Measurements from ENCODE around the gene MRTFB. TPM values are rescaled to one million over a fixed set of nuclear protein-coding genes. Genes with fewer than 3 reads are reported as not detected.

The MRTFB gene
- total and polyA plus RNA-seq, 2 experiments from 2014 or later: 13.9 to 22.2 TPM

DNA sequence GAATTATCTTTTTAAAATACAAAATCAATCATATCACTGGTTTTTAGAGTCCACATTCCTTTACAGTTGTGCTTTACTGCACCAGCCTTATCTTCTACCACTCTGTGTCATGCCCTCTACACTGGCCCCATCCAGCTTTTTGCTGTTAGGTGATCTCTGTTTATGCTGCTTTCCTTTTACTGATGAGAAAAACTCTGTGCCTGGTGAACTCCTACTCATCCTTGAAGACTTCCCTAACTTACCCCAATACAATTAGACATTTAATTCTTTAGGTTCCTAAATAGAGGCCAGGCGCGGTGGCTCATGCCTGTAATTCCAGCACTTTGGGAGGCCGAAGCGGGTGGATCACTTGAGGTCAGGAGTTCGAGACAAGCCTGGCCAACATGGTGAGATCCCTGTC is 64.6 kb downstream of the MRTFB start:
- Histone ChIP-seq H3K79me2 (replicated peaks; ENCODE audit: insufficient read depth) (peaks cover 27% of the 10 kb centered on the region; the same call in 1 of the 2 replicates), H3K27ac (ENCODE audit: low read depth) (no peak overlapping the region), H2AFZ (no peak overlapping the region), H3K36me3 (ENCODE audit: insufficient read depth) (no peaks in the 10 kb centered on the region), H3K4me3 (no peak overlapping the region), H4K20me1 (replicated peaks; ENCODE audit: insufficient read depth) (no peaks in the 10 kb centered on the region), H3F3A (replicated peaks; ENCODE audit: low read depth) (no peaks in the 10 kb centered on the region), H3K4me2 (no peak overlapping the region), H3K4me1 (ENCODE audit: insufficient read depth) (no peaks in the 10 kb centered on the region), H3K27me3 (ENCODE audit: insufficient read depth) (no peaks in the 10 kb centered on the region), H3K9me2 (ENCODE audit: insufficient read depth) (0 out of 2 replicates have a peak, but pooled peaks cover 2% of the 10 kb centered on the region)
- Mint-ChIP-seq H3K36me3 (ENCODE audit: low read depth) (peaks cover 17% of the 10 kb centered on the region; the same call in 2 of the 3 replicates), H3K27ac (no peak overlapping the region), H3K27me3 (ENCODE audit: insufficient read depth, low read depth, poor library complexity) (no peaks in the 10 kb centered on the region), H3K4me1 (no peaks in the 10 kb centered on the region), H3K4me3 (no peak overlapping the region), H3K9me3 (peaks cover 8% of the 10 kb centered on the region; the same call in 2 of the 3 replicates)
- no peak for DNase-seq (ENCODE audit: low spot score)
- ATAC-seq: no peak
- TF ChIP-seq ZNF114 (CRISPR knock-in tag; IDR thresholded peaks at IDR 0.05) (no peak), POLR2AphosphoS5 (IDR thresholded peaks at IDR 0.05; ENCODE audit: low read depth) (no peak), JUNB (IDR thresholded peaks at IDR 0.05; ENCODE audit: unreplicated experiment) (no peak), CREB1 (CRISPR knock-in tag; IDR thresholded peaks at IDR 0.05; ENCODE audit: low read depth) (no peak), STAT1 (IDR thresholded peaks at IDR 0.05; ENCODE audit: unreplicated experiment) (no peak), REST (IDR thresholded peaks at IDR 0.05; ENCODE audit: unreplicated experiment) (no peak), ZNF331 (CRISPR knock-in tag; IDR thresholded peaks at IDR 0.05; ENCODE audit: low read depth) (no peak), EZH2phosphoT487 (IDR thresholded peaks at IDR 0.05; ENCODE audit: unreplicated experiment) (no peak), EZH2 (IDR thresholded peaks at IDR 0.05; ENCODE audit: low read depth, unreplicated experiment) (no peak), ETS1 (IDR thresholded peaks at IDR 0.05) (no peak), NANOG (IDR thresholded peaks at IDR 0.05; ENCODE audit: borderline replicate concordance) (no peak), CTCF (conservative IDR thresholded peaks at IDR 0.05; ENCODE audit: low read depth in 2 of 2) (no peak)
- TF ChIP-seq, protein P1, sequence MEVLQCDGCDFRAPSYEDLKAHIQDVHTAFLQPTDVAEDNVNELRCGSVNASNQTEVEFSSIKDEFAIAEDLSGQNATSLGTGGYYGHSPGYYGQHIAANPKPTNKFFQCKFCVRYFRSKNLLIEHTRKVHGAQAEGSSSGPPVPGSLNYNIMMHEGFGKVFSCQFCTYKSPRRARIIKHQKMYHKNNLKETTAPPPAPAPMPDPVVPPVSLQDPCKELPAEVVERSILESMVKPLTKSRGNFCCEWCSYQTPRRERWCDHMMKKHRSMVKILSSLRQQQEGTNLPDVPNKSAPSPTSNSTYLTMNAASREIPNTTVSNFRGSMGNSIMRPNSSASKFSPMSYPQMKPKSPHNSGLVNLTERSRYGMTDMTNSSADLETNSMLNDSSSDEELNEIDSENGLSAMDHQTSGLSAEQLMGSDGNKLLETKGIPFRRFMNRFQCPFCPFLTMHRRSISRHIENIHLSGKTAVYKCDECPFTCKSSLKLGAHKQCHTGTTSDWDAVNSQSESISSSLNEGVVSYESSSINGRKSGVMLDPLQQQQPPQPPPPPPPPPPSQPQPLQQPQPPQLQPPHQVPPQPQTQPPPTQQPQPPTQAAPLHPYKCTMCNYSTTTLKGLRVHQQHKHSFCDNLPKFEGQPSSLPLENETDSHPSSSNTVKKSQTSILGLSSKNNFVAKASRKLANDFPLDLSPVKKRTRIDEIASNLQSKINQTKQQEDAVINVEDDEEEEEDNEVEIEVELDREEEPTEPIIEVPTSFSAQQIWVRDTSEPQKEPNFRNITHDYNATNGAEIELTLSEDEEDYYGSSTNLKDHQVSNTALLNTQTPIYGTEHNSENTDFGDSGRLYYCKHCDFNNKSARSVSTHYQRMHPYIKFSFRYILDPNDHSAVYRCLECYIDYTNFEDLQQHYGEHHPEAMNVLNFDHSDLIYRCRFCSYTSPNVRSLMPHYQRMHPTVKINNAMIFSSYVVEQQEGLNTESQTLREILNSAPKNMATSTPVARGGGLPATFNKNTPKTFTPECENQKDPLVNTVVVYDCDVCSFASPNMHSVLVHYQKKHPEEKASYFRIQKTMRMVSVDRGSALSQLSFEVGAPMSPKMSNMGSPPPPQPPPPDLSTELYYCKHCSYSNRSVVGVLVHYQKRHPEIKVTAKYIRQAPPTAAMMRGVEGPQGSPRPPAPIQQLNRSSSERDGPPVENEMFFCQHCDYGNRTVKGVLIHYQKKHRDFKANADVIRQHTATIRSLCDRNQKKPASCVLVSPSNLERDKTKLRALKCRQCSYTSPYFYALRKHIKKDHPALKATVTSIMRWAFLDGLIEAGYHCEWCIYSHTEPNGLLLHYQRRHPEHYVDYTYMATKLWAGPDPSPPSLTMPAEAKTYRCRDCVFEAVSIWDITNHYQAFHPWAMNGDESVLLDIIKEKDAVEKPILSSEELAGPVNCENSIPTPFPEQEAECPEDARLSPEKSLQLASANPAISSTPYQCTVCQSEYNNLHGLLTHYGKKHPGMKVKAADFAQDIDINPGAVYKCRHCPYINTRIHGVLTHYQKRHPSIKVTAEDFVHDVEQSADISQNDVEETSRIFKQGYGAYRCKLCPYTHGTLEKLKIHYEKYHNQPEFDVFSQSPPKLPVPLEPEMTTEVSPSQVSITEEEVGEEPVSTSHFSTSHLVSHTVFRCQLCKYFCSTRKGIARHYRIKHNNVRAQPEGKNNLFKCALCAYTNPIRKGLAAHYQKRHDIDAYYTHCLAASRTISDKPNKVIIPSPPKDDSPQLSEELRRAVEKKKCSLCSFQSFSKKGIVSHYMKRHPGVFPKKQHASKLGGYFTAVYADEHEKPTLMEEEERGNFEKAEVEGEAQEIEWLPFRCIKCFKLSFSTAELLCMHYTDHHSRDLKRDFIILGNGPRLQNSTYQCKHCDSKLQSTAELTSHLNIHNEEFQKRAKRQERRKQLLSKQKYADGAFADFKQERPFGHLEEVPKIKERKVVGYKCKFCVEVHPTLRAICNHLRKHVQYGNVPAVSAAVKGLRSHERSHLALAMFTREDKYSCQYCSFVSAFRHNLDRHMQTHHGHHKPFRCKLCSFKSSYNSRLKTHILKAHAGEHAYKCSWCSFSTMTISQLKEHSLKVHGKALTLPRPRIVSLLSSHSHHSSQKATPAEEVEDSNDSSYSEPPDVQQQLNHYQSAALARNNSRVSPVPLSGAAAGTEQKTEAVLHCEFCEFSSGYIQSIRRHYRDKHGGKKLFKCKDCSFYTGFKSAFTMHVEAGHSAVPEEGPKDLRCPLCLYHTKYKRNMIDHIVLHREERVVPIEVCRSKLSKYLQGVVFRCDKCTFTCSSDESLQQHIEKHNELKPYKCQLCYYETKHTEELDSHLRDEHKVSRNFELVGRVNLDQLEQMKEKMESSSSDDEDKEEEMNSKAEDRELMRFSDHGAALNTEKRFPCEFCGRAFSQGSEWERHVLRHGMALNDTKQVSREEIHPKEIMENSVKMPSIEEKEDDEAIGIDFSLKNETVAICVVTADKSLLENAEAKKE (CRISPR knock-in tag; IDR thresholded peaks at IDR 0.05): no peak
